K562 (cell line): Measurements from ENCODE around the gene DPH5. TPM values are rescaled to one million over a fixed set of nuclear protein-coding genes. Genes with fewer than 3 reads are reported as not detected.
A peak's percentile ranks its signal among the peaks of the same experiment; 100 is the strongest.

Experiments used
- FOXK2 ChIP-seq, 2 experiments: fragments of 450-650 bp; IDR thresholded peaks in 1 of 2; conservative IDR thresholded peaks in 1 of 2; 2 replicates each; pipeline ENCODE4 v1.6.1; 2016; ENCODE audit warnings: low read depth in 2 of 2, mild to moderate bottlenecking in 1 of 2
- PPARD ChIP-seq: fragments of 250-450 bp; sonication (Bioruptor Pico); IDR thresholded peaks from 2 replicates; pipeline ENCODE4 v1.8.0; 2022; ENCODE audit warnings: inconsistent platforms, mild to moderate bottlenecking, moderate library complexity
- ZFP30 ChIP-seq: fragments of 250-450 bp; sonication (Bioruptor Pico); IDR thresholded peaks from 2 replicates; pipeline ENCODE4 v1.8.0; 2022; ENCODE audit warnings: moderate library complexity, mild to moderate bottlenecking, inconsistent platforms, borderline replicate concordance
- polyA plus RNA-seq, 8 experiments: library from polyadenylated mRNA; depleted of rRNA in 4 of 8; stranded (reverse) in 5 of 8; unstranded in 3 of 8; fragments of >200 nt; fragmentation: Nextera tagmentation in 2 of 8; fragmentation: Illumina TruSeq in 1 of 8; extraction: Ambion mirVana in 2 of 8; extraction: Trizol in 1 of 8; gene quantifications; 2 replicates each; pipeline versions ENCODE4 v1.2.1 to v1.2.3, GENCODE V29; 2011 to 2014; ENCODE audit warnings: inconsistent platforms in 1 of 8, missing spikeins in 1 of 8
- total RNA-seq, 7 experiments: library from RNA; depleted of rRNA in 6 of 7; stranded (reverse); fragments of >200 nt in 6 of 7; fragmentation: Illumina TruSeq in 2 of 7; extraction: Trizol in 2 of 7; gene quantifications; 2 replicates each; pipeline versions ENCODE4 v1.2.1 to v1.2.3, GENCODE V29; 2011 to 2021; ENCODE audit warnings: low replicate concordance in 1 of 7
- TF ChIP-seq, protein P1 (sequence below): fragments of 450-650 bp; IDR thresholded peaks from 2 replicates; pipeline ENCODE4 v1.6.1; 2016; ENCODE audit warnings: borderline replicate concordance
- TF ChIP-seq, protein P2 (sequence below): sonication (generic); formaldehyde crosslinking; IDR thresholded peaks from 2 replicates; pipeline ENCODE4 v1.8.1; 2023; ENCODE audit warnings: mild to moderate bottlenecking, missing genetic modification reagents
- TF ChIP-seq, protein P3 (sequence below), 2 experiments: fragments of 450-650 bp in 1 of 2; sonication (generic) in 1 of 2; formaldehyde crosslinking in 1 of 2; IDR thresholded peaks; 2 replicates each; pipeline versions ENCODE4 v1.7.1 to v1.9.0; 2016 to 2022; ENCODE audit warnings: inconsistent platforms in 1 of 2, mild to moderate bottlenecking in 1 of 2, missing genetic modification reagents in 1 of 2
- TF ChIP-seq, protein P4 (sequence below), 2 experiments: fragments of 150-350 bp in 1 of 2; IDR thresholded peaks; 2 replicates each; pipeline ENCODE4 v1.6.1; 2012 to 2016; ENCODE audit warnings: low read depth in 2 of 2, low read length in 2 of 2, mild to moderate bottlenecking in 1 of 2, moderate library complexity in 1 of 2

DPH5 gene
- total and polyA plus RNA-seq, 9 of the 15 experiments (the other 6 are each of a cell fraction or from before 2014, with no cell fraction given): 37.6 to 159 (median 89.7) TPM

DNA sequence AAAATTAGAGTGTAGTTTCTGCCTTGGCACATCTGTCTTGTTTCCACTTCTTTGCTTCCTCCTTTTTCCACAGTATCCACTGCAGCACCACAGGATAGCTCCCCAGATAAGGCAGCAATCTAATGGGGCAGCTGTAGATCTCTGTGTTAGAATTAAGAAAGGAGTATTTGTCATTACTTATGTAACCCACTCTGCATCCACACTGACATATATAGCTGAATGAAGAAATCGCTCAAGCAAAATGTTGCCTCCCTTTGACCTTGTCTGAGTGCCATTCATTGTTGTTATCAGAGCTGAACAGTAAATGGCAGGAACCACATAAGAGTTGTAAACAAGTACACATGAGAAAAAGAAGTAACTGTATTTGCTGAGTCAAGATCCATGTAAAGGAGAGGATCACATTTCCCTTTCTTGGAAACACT, 45.9 kb upstream of the DPH5 start (continued):
- TF ChIP-seq, protein P1, sequence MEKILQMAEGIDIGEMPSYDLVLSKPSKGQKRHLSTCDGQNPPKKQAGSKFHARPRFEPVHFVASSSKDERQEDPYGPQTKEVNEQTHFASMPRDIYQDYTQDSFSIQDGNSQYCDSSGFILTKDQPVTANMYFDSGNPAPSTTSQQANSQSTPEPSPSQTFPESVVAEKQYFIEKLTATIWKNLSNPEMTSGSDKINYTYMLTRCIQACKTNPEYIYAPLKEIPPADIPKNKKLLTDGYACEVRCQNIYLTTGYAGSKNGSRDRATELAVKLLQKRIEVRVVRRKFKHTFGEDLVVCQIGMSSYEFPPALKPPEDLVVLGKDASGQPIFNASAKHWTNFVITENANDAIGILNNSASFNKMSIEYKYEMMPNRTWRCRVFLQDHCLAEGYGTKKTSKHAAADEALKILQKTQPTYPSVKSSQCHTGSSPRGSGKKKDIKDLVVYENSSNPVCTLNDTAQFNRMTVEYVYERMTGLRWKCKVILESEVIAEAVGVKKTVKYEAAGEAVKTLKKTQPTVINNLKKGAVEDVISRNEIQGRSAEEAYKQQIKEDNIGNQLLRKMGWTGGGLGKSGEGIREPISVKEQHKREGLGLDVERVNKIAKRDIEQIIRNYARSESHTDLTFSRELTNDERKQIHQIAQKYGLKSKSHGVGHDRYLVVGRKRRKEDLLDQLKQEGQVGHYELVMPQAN: no peak
- TF ChIP-seq, protein P2, sequence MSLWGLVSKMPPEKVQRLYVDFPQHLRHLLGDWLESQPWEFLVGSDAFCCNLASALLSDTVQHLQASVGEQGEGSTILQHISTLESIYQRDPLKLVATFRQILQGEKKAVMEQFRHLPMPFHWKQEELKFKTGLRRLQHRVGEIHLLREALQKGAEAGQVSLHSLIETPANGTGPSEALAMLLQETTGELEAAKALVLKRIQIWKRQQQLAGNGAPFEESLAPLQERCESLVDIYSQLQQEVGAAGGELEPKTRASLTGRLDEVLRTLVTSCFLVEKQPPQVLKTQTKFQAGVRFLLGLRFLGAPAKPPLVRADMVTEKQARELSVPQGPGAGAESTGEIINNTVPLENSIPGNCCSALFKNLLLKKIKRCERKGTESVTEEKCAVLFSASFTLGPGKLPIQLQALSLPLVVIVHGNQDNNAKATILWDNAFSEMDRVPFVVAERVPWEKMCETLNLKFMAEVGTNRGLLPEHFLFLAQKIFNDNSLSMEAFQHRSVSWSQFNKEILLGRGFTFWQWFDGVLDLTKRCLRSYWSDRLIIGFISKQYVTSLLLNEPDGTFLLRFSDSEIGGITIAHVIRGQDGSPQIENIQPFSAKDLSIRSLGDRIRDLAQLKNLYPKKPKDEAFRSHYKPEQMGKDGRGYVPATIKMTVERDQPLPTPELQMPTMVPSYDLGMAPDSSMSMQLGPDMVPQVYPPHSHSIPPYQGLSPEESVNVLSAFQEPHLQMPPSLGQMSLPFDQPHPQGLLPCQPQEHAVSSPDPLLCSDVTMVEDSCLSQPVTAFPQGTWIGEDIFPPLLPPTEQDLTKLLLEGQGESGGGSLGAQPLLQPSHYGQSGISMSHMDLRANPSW (CRISPR knock-in tag): no peak
- TF ChIP-seq ZFP30 (CRISPR knock-in tag) (no peak), FOXK2 (conservative IDR thresholded peaks at IDR 0.05 in 1 of 2, IDR thresholded peaks at IDR 0.05 in 1 of 2; ENCODE audit: low read depth in 2 of 2) (peak; percentile 98 to 99), PPARD (CRISPR knock-in tag) (no peak)
- TF ChIP-seq, protein P3, sequence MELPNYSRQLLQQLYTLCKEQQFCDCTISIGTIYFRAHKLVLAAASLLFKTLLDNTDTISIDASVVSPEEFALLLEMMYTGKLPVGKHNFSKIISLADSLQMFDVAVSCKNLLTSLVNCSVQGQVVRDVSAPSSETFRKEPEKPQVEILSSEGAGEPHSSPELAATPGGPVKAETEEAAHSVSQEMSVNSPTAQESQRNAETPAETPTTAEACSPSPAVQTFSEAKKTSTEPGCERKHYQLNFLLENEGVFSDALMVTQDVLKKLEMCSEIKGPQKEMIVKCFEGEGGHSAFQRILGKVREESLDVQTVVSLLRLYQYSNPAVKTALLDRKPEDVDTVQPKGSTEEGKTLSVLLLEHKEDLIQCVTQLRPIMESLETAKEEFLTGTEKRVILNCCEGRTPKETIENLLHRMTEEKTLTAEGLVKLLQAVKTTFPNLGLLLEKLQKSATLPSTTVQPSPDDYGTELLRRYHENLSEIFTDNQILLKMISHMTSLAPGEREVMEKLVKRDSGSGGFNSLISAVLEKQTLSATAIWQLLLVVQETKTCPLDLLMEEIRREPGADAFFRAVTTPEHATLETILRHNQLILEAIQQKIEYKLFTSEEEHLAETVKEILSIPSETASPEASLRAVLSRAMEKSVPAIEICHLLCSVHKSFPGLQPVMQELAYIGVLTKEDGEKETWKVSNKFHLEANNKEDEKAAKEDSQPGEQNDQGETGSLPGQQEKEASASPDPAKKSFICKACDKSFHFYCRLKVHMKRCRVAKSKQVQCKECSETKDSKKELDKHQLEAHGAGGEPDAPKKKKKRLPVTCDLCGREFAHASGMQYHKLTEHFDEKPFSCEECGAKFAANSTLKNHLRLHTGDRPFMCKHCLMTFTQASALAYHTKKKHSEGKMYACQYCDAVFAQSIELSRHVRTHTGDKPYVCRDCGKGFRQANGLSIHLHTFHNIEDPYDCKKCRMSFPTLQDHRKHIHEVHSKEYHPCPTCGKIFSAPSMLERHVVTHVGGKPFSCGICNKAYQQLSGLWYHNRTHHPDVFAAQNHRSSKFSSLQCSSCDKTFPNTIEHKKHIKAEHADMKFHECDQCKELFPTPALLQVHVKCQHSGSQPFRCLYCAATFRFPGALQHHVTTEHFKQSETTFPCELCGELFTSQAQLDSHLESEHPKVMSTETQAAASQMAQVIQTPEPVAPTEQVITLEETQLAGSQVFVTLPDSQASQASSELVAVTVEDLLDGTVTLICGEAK (IDR thresholded peaks at IDR 0.05): no peak
- TF ChIP-seq, protein P3 (CRISPR knock-in tag; IDR thresholded peaks at IDR 0.05): no peak
- TF ChIP-seq, protein P4, sequence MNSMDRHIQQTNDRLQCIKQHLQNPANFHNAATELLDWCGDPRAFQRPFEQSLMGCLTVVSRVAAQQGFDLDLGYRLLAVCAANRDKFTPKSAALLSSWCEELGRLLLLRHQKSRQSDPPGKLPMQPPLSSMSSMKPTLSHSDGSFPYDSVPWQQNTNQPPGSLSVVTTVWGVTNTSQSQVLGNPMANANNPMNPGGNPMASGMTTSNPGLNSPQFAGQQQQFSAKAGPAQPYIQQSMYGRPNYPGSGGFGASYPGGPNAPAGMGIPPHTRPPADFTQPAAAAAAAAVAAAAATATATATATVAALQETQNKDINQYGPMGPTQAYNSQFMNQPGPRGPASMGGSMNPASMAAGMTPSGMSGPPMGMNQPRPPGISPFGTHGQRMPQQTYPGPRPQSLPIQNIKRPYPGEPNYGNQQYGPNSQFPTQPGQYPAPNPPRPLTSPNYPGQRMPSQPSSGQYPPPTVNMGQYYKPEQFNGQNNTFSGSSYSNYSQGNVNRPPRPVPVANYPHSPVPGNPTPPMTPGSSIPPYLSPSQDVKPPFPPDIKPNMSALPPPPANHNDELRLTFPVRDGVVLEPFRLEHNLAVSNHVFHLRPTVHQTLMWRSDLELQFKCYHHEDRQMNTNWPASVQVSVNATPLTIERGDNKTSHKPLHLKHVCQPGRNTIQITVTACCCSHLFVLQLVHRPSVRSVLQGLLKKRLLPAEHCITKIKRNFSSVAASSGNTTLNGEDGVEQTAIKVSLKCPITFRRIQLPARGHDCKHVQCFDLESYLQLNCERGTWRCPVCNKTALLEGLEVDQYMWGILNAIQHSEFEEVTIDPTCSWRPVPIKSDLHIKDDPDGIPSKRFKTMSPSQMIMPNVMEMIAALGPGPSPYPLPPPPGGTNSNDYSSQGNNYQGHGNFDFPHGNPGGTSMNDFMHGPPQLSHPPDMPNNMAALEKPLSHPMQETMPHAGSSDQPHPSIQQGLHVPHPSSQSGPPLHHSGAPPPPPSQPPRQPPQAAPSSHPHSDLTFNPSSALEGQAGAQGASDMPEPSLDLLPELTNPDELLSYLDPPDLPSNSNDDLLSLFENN (IDR thresholded peaks at IDR 0.05; ENCODE audit: low read depth in 2 of 2, low read length in 2 of 2): peak in 1 of 2 experiments; percentile 60; a peak in 2 of 4 replicates
